GM12873 (cell line): ENCODE results near the gene CD300E.

Experiments
- CTCF ChIP-seq: IDR thresholded peaks from 2 replicates; pipeline ENCODE4 v1.5.1; 2012; ENCODE audit warnings: low read depth, mild to moderate bottlenecking, moderate library complexity, low read length, control low read depth; ENCODE audit not compliant: insufficient read depth; ENCODE audit errors: missing control alignments

CD300E gene

GRCh38 chr17:74604761-74605160, 18.8 kb downstream of the CD300E start:
- TF ChIP-seq CTCF, result no peak

GRCh38 chr17:74604200-74604599, 19.3 kb downstream of the CD300E start:
- TF ChIP-seq CTCF, result no peak

- TF ChIP-seq CTCF, result no peak
Observed at GRCh38 chr17:74603746-74604145, 19.8 kb downstream of the CD300E start.

- no peak for TF ChIP-seq CTCF
Observed at GRCh38 chr17:74603037-74603635, 20.4 kb downstream of the CD300E start.

GRCh38 chr17:74601944-74602572, 21.5 kb downstream of the CD300E start:
- peak; percentile 72 for TF ChIP-seq CTCF

- TF ChIP-seq CTCF, result no peak
Observed at GRCh38 chr17:74599448-74599939, 24.0 kb downstream of the CD300E start.

- no peak for TF ChIP-seq CTCF
Observed at GRCh38 chr17:74599023-74599399, 24.5 kb downstream of the CD300E start.
